ENCODE results near the gene BAD. TPM values are rescaled to one million over a fixed set of nuclear protein-coding genes. Genes with fewer than 3 reads are reported as not detected.

Gene BAD
- total RNA-seq, 2 donors from 2014 or later: 7.1 to 31.6 TPM

GRCh38 chr11:64224891-64225607 is 59.4 kb downstream of the BAD start:
- ATAC-seq: no peak
- peak overlapping the region; percentile 60 to 92 for H3K27ac Mint-ChIP-seq
- DNase-seq (ENCODE audit: low spot score in 2 of 2): no peak
- H3K9me3 Mint-ChIP-seq: no peaks in the 10 kb centered on the region
- peaks cover 0 to 8% of the 10 kb centered on the region in 2 donors for H3K36me3 Mint-ChIP-seq

GRCh38 chr11:64224151-64224890 is 60.1 kb downstream of the BAD start:
- DNase-seq (ENCODE audit: low spot score in 2 of 2): no peak
- no peak for ATAC-seq
- Mint-ChIP-seq H3K9me3 (no peaks in the 10 kb centered on the region), H3K27ac (peak overlapping the region; percentile 78 to 84), H3K36me3 (peaks cover 0 to 8% of the 10 kb centered on the region in 2 donors)

GRCh38 chr11:64223001-64223651 is 61.3 kb downstream of the BAD start:
- ATAC-seq (no peak), DNase-seq (ENCODE audit: low spot score in 2 of 2) (no peak)
- peaks cover 8% of the 10 kb centered on the region in 2 donors for H3K36me3 Mint-ChIP-seq
- no peaks in the 10 kb centered on the region for H3K9me3 Mint-ChIP-seq
- peak overlapping the region in 1 of 2 donors; percentile 78 for H3K27ac Mint-ChIP-seq

- H3K27ac Mint-ChIP-seq: peak overlapping the region in 1 of 2 donors; percentile 78
- ATAC-seq: no peak
Measured at GRCh38 chr11:64222651-64223000, 61.8 kb downstream of the BAD start.

GRCh38 chr11:64220798-64221197 is 63.7 kb downstream of the BAD start:
- peak overlapping the region in 1 of 2 donors; percentile 32 for H3K27ac Mint-ChIP-seq
- ATAC-seq (no peak), DNase-seq (ENCODE audit: low spot score in 2 of 2) (no peak)
- peaks cover 0 to 8% of the 10 kb centered on the region in 2 donors for H3K36me3 Mint-ChIP-seq
- H3K9me3 Mint-ChIP-seq: no peaks in the 10 kb centered on the region

More at GRCh38 chr11:64222651-64223000, 61.8 kb downstream of the BAD start:
- Mint-ChIP-seq H3K9me3 (no peaks in the 10 kb centered on the region), H3K36me3 (peaks cover 8% of the 10 kb centered on the region in 2 donors)
- DNase-seq (ENCODE audit: low spot score in 2 of 2): no peak

- H3K27ac Mint-ChIP-seq: no peak overlapping the region
- H3K36me3 Mint-ChIP-seq: peaks cover 1 to 8% of the 10 kb centered on the region in 2 donors
- DNase-seq (ENCODE audit: low spot score in 2 of 2): no peak
- ATAC-seq: no peak
- no peaks in the 10 kb centered on the region for H3K9me3 Mint-ChIP-seq
Measured at GRCh38 chr11:64220271-64220670, 64.2 kb downstream of the BAD start.

Other genes starting within 250 kb of the BAD start
- not detected for gene FLRT1, start 248.7 kb downstream of the BAD start, total RNA-seq
- 10 to 100 TPM; 11.0 to 25.3 TPM for gene MACROD1, start 118.6 kb downstream of the BAD start, total RNA-seq
- gene STIP1, start 98.5 kb downstream of the BAD start, total RNA-seq: 100 to 1,000 TPM; 328 to 366 TPM
- gene FERMT3, start 77.9 kb downstream of the BAD start, total RNA-seq: 100 to 1,000 TPM; 142 to 193 TPM
- 10 to 100 TPM; 31.2 to 36.5 TPM for gene TRPT1, start 58.5 kb downstream of the BAD start, total RNA-seq
- 10 to 100 TPM; 87.4 to 88.8 TPM for gene NUDT22, start 58.4 kb downstream of the BAD start, total RNA-seq
- 10 to 100 TPM; 26.7 to 48.7 TPM for gene DNAJC4, start 54.1 kb downstream of the BAD start, total RNA-seq
- gene VEGFB, start 50.1 kb downstream of the BAD start, total RNA-seq: 100 to 1,000 TPM in 1 of 2 donors, 10 to 100 TPM in 1; 57.6 to 119 TPM
- 10 to 100 TPM; 27.7 to 36.0 TPM for gene FKBP2, start 43.6 kb downstream of the BAD start, total RNA-seq
- 100 to 1,000 TPM; 177 to 262 TPM for gene PPP1R14B, start 37.7 kb downstream of the BAD start, total RNA-seq
- gene PLCB3, start 33.1 kb downstream of the BAD start, total RNA-seq: 10 to 100 TPM; 10.4 to 13.7 TPM
- gene GPR137, start 1.2 kb upstream of the BAD start, total RNA-seq: 10 to 100 TPM; 34.2 to 37.6 TPM
- under 1 TPM; 0.23 to 0.46 TPM for gene KCNK4, start 6.6 kb upstream of the BAD start, total RNA-seq
- under 1 TPM in 1 of 2 donors, not detected in 1; 0.55 TPM for gene CATSPERZ, start 15.7 kb upstream of the BAD start, total RNA-seq
- 10 to 100 TPM; 33.6 to 48.1 TPM for gene ESRRA, start 20.9 kb upstream of the BAD start, total RNA-seq
- gene TRMT112, start 32.9 kb upstream of the BAD start, total RNA-seq: 100 to 1,000 TPM; 198 to 213 TPM
- gene PRDX5, start 33.5 kb upstream of the BAD start, total RNA-seq: 100 to 1,000 TPM; 131 to 152 TPM
- 100 to 1,000 TPM in 1 of 2 donors, 10 to 100 TPM in 1; 75.0 to 103 TPM for gene CCDC88B, start 55.5 kb upstream of the BAD start, total RNA-seq
- gene RPS6KA4, start 74.5 kb upstream of the BAD start, total RNA-seq: 10 to 100 TPM; 23.2 to 23.8 TPM

Data from activated naive CD4-positive, alpha-beta T cell treated with anti-CD3 and anti-CD28 coated beads, Interleukin-2, amount 50 U/mL, for 72 hours (primary cell).